Adrenal gland (tissue), 12 donors: Measurements from ENCODE around the gene PMP22. TPM values are rescaled to one million over a fixed set of nuclear protein-coding genes. Genes with fewer than 3 reads are reported as not detected.
A peak's percentile ranks its signal among the peaks of the same experiment; 100 is the strongest.
"Not testable (repeated sequence)": the region's sequence is repeated elsewhere in the genome, so short reads cannot be mapped to it uniquely, and the experiment has no call there.

Experiments used
- DNase-seq, 7 donors: peaks; one replicate each; pipeline ENCODE4 v3.0.0-alpha.2; 2019 to 2020
- H3K27ac ChIP-seq, 5 donors: fragments of 200-600 bp; sonication (generic) in 4 of 5; 1 replicate in 3 of 5; 2 replicates in 2 of 5; pipeline versions ENCODE4 v1.5.1 to v1.8.0; 2016 to 2020; ENCODE audit warnings: mild to moderate bottlenecking in 1 of 5
- H3K27me3 ChIP-seq: fragments of 200-600 bp; 2 replicates; pipeline ENCODE4 v1.8.0; 2021
- H3K36me3 ChIP-seq, 2 donors: fragments of 200-600 bp; replicated peaks in 1 of 2; 1 replicate in 1 of 2; 2 replicates in 1 of 2; pipeline versions ENCODE4 v1.5.1 to v1.8.0; 2018 to 2022
- H3K4me1 ChIP-seq, 2 donors: fragments of 200-600 bp; replicated peaks in 1 of 2; 1 replicate in 1 of 2; 2 replicates in 1 of 2; pipeline versions ENCODE4 v1.5.1 to v1.8.0; 2018 to 2021
- H3K4me3 ChIP-seq, 4 donors: fragments of 200-600 bp; sonication (generic) in 3 of 4; one replicate each; pipeline ENCODE4 v1.5.1; 2016 to 2018
- H3K9me3 ChIP-seq, 3 donors: fragments of 200-600 bp; sonication (generic) in 1 of 3; replicated peaks in 1 of 3; 1 replicate in 2 of 3; 2 replicates in 1 of 3; pipeline versions ENCODE4 v1.5.1 to v1.8.0; 2016 to 2021
- POLR2A ChIP-seq, 2 donors: fragments of 450-650 bp; IDR thresholded peaks; one replicate each; pipeline ENCODE4 v1.6.1; 2017; ENCODE audit warnings: antibody characterized with exemption in 2 of 2, mild to moderate bottlenecking in 2 of 2, moderate library complexity in 1 of 2
- WGBS, 4 donors: extraction: QIAGEN DNeasy Blood & Tissue Kit in 2 of 4; methylation state at CpG; one replicate each; pipeline versions ENCODE4 v1.1.5 to v1.1.7; 2013 to 2017; 5-methylcytosine and 5-hydroxymethylcytosine counted together
- intact Hi-C, 2 donors: fragments of 100-400 bp; cut with DNase I; formaldehyde crosslinking; loops; one replicate each; pipeline versions ENCODE4 v1.14.1 to v1.15.0; 2022 to 2023
- polyA plus RNA-seq, 3 donors: library from polyadenylated mRNA; stranded (reverse); fragments of 200-250 nt in 2 of 3; fragments of 350-450 nt in 1 of 3; fragmentation: Illumina TruSeq in 1 of 3; extraction: RNeasy Lipid Tissue Mini Kit (QIAGEN cat#74804) in 1 of 3; gene quantifications; one replicate each; pipeline ENCODE4 v1.2.3, GENCODE V29; 2013 to 2014
- total RNA-seq, 9 donors: library from RNA; depleted of rRNA in 4 of 9; stranded (reverse); fragments of >200 nt in 4 of 9; fragments of 120-200 nt in 1 of 9; fragmentation: NEBNext Ultra II Directional in 1 of 9; extraction: Animal tissue kit (Norgen Biotek cat#: 25700) in 1 of 9; gene quantifications; one replicate each; pipeline versions ENCODE4 v1.1.0 to v1.2.4, GENCODE V29; 2013 to 2023
- TF ChIP-seq, protein P1 (sequence below), 6 experiments: fragments of 450-650 bp in 4 of 6; fragments of 200-600 bp in 2 of 6; sonication (generic) in 1 of 6; IDR thresholded peaks; 1 replicate in 5 of 6; 2 replicates in 1 of 6; pipeline versions ENCODE4 v1.5.1 to v1.8.0; 2016 to 2021; ENCODE audit warnings: antibody characterized with exemption in 6 of 6, mild to moderate bottlenecking in 2 of 6, moderate library complexity in 1 of 6
- donor health status: healthy with polysubstance abuse.
- donor health status: Bipolar disorder and iron deficiency.
- donor health status: DM: yes; HTN: yes; CAD: no.
- donor health status: DM: no; HTN: no; CAD: no.
- donor health status: DM: no; HTN: no; CAD: no.
- donor health status: DM: yes; HTN: yes; CAD: no.

The PMP22 gene
- total and polyA plus RNA-seq, 12 donors: 17.1 to 142 (median 71.4) TPM

DNA sequence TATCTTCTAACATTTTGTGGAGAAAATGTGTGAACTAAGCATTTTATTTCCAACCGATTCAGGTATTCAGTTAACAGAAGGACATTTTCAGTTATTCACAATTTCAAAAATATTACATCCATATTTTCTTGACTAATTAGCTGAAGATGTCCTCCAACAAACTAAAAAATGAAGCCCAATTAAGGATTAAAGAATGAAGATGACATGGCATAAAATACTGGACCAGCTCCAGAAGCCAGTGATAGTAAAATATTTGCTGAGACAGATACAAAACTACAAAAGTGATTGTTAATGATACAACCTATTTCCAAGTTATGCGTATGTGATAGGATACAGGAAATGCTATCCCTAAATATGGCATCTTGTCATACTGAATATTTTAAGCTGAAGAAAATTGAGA, 48.6 kb downstream of the PMP22 start:
- WGBS, 4 donors: 89 to 94% (median 90%) methylated on average over 2 of the region's 2 CpGs
- intact Hi-C loops: no loop called here
- Histone ChIP-seq H3K4me3 (no peak overlapping the region), H3K9me3 (no peaks in the 10 kb centered on the region), H3K4me1 (no peaks in the 10 kb centered on the region), H3K36me3 (no peaks in the 10 kb centered on the region), H3K27ac (no peak overlapping the region), H3K27me3 (no peaks in the 10 kb centered on the region)
- no peak for TF ChIP-seq POLR2A (IDR thresholded peaks at IDR 0.05)
- TF ChIP-seq, protein P1, sequence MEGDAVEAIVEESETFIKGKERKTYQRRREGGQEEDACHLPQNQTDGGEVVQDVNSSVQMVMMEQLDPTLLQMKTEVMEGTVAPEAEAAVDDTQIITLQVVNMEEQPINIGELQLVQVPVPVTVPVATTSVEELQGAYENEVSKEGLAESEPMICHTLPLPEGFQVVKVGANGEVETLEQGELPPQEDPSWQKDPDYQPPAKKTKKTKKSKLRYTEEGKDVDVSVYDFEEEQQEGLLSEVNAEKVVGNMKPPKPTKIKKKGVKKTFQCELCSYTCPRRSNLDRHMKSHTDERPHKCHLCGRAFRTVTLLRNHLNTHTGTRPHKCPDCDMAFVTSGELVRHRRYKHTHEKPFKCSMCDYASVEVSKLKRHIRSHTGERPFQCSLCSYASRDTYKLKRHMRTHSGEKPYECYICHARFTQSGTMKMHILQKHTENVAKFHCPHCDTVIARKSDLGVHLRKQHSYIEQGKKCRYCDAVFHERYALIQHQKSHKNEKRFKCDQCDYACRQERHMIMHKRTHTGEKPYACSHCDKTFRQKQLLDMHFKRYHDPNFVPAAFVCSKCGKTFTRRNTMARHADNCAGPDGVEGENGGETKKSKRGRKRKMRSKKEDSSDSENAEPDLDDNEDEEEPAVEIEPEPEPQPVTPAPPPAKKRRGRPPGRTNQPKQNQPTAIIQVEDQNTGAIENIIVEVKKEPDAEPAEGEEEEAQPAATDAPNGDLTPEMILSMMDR (IDR thresholded peaks at IDR 0.05): no peak
- no peak for DNase-seq

DNA sequence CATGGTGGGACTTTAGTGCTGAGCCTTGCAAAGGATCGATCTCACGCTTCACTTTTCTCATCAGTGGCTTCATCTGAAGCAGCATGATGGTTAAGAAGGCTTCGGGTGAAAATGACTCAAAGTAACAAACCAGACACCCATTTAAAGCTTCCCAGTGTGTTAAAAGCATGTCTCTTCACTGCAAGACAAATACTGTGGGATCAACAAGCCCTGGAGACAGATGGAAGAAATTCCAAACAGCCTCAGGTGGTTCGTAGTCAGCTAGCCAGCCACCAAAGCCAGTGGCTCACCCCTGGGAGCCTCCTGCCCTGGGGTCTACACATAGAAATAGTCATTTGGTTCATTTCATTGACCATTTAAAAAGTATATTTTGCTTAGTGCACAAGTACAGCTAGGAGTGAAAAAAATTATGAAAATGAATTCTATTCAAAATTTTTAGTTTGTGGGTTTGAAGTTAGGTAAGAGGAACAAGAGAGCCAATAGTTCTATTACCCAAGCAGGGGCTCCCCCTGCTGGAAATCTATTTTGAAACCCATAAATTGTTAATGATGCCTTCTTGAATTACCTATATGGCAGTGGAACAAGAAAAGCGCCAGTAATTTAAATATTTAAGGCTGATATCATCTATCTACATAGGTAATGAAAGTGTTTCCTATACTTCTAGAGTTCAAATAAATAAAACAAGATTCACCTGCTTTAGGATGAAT, 51.6 kb downstream of the PMP22 start:
- WGBS, 4 donors: 77 to 85% (median 80%) methylated on average over 5 of the region's 5 CpGs
- Histone ChIP-seq H3K4me1 (no peaks in the 10 kb centered on the region), H3K27me3 (no peaks in the 10 kb centered on the region), H3K36me3 (no peaks in the 10 kb centered on the region), H3K9me3 (no peaks in the 10 kb centered on the region), H3K27ac (no peak overlapping the region), H3K4me3 (no peak overlapping the region)
- peak in 1 of 7 donors; percentile 24 for DNase-seq
- TF ChIP-seq, protein P1 (IDR thresholded peaks at IDR 0.05): peak in 5 of 6 experiments; percentile 19 to 43 (median 27)
- no peak for TF ChIP-seq POLR2A (IDR thresholded peaks at IDR 0.05)
- intact Hi-C loops: no loop called here

DNA sequence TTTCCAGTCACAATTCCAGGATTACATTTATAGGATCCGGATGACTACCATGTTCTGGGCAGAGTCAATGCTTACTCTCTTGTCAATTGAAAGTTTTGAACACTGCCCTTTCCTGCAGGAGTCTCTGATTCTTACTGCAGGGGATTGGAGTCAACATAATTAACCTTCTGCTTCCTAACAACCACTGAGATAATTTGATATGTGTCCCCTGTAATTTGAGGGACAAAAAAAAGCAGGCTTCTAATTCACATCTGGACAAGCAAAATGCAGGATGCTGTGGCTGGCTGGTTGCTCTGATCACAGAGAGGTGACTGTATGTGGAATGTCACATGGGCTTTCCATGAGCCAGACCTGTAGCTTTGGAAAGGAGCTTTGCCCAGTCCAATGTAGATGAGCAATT, 54.9 kb downstream of the PMP22 start:
- no peaks in the 10 kb centered on the region for H3K9me3 ChIP-seq
- no peak overlapping the region for H3K27ac ChIP-seq
- H3K27me3 ChIP-seq: no peaks in the 10 kb centered on the region
- H3K36me3 ChIP-seq: no peaks in the 10 kb centered on the region
- no peaks in the 10 kb centered on the region for H3K4me1 ChIP-seq
- intact Hi-C loops: no loop called here
- TF ChIP-seq, protein P1 (IDR thresholded peaks at IDR 0.05): no peak
- TF ChIP-seq POLR2A (IDR thresholded peaks at IDR 0.05): no peak
- 70 to 86% (median 81%) methylated on average over 1 of the region's 1 CpG for WGBS, 4 donors
- DNase-seq: no peak
- no peak overlapping the region for H3K4me3 ChIP-seq

DNA sequence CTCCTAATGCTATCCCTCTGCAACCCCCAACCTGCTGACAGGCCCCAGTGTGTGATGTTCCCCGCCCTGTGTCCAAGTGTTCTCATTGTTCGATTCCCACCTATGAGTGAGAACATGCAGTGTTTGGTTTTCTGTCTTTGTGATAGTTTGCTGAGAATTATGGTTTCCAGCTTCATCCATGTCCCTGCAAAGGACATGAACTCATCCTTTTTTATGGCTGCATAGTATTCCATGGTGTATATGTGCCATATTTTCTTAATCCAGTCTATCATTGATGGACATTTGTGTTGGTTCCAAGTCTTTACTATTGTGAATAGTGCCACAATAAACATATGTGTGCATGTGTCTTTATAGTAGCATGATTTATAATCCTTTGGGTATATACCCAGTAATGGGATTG, 62.1 kb downstream of the PMP22 start:
- H3K4me1 ChIP-seq, intact Hi-C loops, DNase-seq, H3K36me3 ChIP-seq, H3K4me3 ChIP-seq, H3K27me3 ChIP-seq, H3K27ac ChIP-seq, H3K9me3 ChIP-seq: not testable (repeated sequence)
- WGBS, 4 donors: 93 to 100% (median 97%) methylated on average over 2 of the region's 2 CpGs

DNA sequence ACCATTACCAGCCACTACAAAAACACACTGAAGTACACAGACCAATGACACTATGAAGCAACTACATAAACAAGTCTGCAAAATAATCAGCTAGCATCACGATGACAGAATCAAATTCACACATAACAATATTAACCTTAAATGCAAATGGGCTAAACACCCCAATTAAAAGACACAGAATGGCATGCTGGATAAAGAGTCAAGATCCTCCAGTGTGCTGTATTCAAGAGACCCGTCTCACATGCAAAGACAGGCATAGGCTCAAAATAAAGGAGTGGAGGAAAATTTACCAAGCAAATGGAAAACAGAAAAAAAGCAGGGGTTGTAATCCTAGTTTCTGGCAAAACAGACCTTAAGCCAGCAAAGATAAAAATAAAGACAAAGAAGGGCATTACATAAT, 64.6 kb downstream of the PMP22 start:
- DNase-seq, intact Hi-C loops: not testable (repeated sequence)
- WGBS, 4 donors: 90 to 93% (median 91%) methylated on average over 2 of the region's 2 CpGs

More for the DNA sequence above, 64.6 kb downstream of the PMP22 start:
- H3K4me3 ChIP-seq, H3K4me1 ChIP-seq, H3K9me3 ChIP-seq, H3K27ac ChIP-seq, H3K36me3 ChIP-seq, H3K27me3 ChIP-seq: not testable (repeated sequence)
